Right ventricle myocardium inferior (tissue), 1 donor: ENCODE results near the gene TMEM232. TPM values are rescaled to one million over a fixed set of nuclear protein-coding genes. Genes with fewer than 3 reads are reported as not detected.
A peak's percentile ranks its signal among the peaks of the same experiment; 100 is the strongest.
"Not testable (repeated sequence)": the region's sequence is repeated elsewhere in the genome, so short reads cannot be mapped to it uniquely, and the experiment has no call there.

Experiments
- ATAC-seq: fragments of 200-7000 bp; cut with Tn5 transposase; one replicate; pipeline ENCODE4 v1.9.1; 2020; ENCODE audit warnings: mild to moderate bottlenecking, moderate library complexity
- DNase-seq: peaks from one replicate; pipeline ENCODE4 v3.0.0; 2021; ENCODE audit errors: missing footprints
- intact Hi-C: fragments of 100-400 bp; cut with DNase I; formaldehyde crosslinking; loops from one replicate; pipeline ENCODE4 v1.11.0; 2022
- total RNA-seq: library from RNA; stranded (reverse); fragmentation: NEBNext Ultra II Directional; extraction: Animal tissue kit (Norgen Biotek cat#: 25700); gene quantifications from one replicate; pipeline ENCODE4 v1.2.1, GENCODE V29; 2021
- donor health status: DM: no; HTN: yes; CAD: no; lungs with severe emphysema.

The TMEM232 gene
- total RNA-seq, 1 donor from 2014 or later: 1.4 TPM

DNA sequence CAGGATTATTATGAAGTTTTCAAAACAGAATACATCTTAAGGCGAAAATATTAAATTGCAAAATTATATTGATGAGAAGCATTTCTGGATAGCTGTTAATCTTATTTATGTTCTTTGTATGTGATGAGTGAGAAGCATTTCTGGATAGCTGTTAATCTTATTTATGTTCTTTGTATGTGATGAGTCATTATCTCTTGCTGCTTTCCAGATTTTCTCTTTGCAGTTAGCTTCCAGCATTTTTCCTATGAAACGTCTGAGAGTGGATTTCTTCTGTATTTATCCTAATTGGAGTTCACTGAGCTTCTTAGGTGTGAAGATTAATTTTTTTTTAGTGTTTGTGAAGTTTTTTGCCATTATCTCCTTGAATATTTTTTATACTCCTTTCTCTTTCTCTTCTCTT, 8.2 kb downstream of the TMEM232 start:
- intact Hi-C loops: no loop called here
- ATAC-seq: no peak
- no peak for DNase-seq

DNA sequence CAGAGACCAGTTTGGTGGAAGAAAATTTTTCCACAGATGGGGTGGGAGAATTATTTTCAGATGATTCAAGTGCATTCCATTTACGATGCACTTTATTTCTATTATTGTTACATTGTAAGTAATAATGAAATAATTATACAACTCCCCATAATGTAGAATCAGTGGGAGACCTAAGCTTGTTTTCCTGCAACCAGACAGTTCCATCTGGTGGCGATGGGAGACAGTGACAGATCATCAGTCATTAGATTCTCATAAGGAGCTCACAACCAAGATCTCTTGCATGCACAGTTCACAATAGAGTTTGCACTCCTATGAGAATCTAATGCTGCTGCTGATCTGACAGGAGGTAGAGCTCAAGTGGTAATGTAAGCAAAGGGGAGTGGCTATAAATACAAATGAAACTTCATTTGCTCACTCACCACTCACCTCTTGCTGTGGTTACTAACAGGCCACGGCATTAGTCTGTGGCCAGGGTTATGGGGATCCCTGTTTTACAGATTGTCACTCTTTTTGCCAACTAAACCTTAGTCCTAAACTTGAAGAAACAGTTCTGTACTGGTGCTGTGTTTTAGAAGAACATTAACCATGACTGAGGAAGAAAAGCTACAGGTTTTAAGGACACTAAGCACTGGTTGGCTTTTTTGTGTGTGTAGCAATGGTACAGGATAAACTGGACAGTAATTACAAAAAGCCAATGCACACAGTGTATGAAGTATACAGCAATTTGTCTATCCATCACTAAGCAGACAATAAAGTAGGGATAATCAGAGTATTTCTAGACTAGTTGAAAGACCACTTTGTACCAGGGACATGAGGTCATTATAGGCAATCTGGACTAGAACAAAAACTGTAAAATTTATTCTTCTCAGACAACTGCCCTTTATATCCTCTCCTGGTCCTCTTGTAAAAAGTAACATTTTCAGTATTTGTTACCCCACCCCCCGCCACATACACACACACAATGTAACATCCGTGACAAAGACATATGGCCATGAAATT, 9.9 kb downstream of the TMEM232 start:
- DNase-seq: no peak
- ATAC-seq: no peak
- intact Hi-C loops: no loop called here

DNA sequence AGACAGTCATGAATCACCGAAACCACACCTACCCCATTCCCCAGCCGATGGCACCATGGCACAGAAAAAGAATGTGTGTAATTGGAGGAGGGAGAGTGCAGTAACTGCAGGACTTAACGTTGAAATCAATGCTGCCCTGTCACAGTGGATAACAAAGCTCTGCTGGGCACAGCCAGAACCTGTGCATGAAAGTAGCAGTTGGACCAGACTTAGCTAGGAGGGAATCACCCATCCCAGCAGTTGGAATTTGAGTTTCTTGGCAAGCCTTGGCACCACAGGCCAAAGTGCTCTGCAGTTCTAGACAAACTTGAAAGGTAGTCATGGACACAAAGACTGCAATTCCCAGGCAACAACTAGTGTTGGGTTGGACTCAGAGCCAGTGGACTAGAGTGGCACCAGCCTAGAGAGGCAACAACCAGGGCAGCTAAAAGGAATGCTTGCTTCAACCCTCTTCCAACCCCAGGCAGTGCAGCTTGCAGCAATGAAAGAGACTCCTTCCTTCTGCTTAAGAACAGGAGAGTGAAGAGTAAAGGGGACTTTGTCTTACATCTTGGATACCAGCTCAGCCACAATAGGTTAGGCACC, 19.1 kb downstream of the TMEM232 start:
- intact Hi-C loops: no loop called here
- no peak for ATAC-seq
- DNase-seq: no peak

DNA sequence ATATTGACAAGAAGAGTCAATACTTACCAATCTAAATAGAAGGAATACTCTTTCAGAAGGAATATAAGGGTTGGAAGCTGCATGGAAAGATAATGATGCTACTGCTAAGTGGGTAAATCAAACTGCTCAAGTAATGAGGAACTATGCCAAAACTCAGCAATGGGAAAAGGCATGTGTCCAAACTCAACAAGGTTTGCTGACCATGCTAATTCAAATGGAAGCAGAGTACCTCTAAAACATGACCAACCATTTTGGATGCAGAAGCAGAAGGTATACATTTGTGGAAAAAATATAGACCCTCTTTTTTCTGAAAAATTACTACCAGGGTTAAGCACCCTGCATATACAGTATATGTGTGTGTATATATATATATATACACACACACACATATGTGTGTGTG, 21.1 kb downstream of the TMEM232 start:
- intact Hi-C loops: no loop called here
- DNase-seq: no peak
- ATAC-seq: no peak

DNA sequence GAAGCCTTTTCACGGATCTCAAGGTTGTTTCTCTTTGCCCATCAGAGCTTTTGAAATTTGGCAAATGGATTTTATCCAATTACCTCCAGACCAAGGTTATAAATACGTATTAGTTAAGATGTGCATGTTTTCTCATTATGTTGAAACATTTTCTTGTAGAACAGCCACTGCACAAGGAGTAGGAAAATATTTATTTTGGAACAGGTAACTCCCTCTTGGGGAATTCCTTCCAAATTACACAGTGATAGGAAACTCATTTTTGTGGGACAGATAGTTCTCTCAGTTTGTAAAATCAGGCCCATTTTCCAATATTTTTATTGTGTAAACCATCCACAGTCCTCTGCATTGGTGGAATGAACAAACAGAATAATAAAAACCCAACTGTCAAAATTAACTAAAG, 23.0 kb downstream of the TMEM232 start:
- ATAC-seq: no peak
- DNase-seq: no peak
- intact Hi-C loops: no loop called here

DNA sequence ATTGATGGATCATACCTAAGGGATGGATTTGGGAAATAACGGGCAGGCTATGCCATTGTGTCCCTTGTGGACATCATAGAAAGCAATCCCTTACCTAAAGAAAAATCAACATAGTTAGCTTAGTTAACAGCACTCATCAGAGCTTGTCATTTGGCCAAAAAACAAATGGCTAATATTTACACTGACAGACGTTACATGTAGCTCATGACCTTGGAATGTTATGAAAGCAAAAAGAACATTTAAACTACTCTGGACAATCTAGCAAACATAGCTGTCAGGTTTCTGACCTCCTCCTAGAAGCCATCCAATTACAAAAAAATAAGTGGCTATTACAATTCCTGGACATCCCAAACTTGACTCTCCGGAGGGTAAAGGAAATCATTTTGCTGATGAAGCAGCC, 23.8 kb downstream of the TMEM232 start:
- DNase-seq: no peak
- intact Hi-C loops: no loop called here
- no peak for ATAC-seq

DNA sequence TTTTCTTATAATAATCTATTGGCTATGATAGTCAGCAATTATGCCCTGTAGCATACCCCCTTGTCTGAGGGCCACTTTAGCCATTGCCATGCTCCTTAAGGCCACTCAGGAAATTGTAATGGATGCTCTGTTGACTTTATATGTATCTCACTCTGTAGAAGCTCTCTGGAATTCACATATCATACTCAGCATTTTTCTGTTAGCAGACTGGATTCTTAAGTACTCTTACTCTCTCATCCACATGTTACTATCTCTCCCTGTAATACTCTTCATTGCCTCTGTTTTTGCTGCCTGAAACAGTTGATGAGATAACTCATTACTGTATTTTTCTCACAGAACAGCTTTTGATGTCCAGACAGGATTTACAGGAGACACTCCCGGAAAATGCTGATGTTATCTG, 24.2 kb downstream of the TMEM232 start:
- no peak for ATAC-seq
- intact Hi-C loops: no loop called here
- DNase-seq: no peak

DNA sequence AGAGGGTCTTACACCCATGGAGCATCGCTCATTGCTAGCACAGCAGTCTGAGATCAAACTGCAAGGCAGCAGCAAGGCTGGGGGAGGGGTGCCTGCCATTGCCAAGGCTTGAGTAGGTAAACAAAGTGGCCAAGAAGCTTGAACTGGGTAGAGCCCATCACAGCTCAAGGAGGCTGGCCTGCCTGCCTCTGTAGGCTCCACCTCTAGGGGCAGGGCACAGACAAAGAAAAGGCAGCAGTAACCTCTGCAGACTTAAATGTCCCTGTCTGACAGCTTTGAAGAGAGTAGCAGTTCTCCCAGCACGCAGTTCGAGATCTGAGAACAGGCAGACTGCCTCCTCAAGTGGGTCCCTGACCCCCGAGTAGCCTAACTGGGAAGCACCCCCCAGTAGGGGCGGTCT, 33.8 kb downstream of the TMEM232 start:
- intact Hi-C loops, ATAC-seq: not testable (repeated sequence)

DNA sequence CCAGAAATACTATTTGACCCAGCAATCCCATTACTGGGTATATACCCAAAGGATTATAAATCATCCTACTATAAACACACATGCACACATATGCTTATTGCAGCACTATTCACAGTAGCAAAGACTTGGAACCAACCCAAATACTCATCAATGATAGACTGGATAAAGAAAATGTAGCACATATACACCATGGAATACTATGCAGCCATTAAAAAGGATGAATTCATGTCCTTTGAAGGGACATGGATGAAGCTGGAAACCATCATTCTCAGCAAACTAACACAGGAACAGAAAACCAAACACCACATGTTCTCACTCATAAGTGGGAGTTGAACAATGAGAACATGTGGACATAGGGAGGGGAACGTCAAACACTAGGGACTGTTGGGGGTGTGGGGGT, 35.9 kb downstream of the TMEM232 start:
- intact Hi-C loops, DNase-seq, ATAC-seq: not testable (repeated sequence)

More for the DNA sequence above, 33.8 kb downstream of the TMEM232 start:
- peak; percentile 25 for DNase-seq

DNA sequence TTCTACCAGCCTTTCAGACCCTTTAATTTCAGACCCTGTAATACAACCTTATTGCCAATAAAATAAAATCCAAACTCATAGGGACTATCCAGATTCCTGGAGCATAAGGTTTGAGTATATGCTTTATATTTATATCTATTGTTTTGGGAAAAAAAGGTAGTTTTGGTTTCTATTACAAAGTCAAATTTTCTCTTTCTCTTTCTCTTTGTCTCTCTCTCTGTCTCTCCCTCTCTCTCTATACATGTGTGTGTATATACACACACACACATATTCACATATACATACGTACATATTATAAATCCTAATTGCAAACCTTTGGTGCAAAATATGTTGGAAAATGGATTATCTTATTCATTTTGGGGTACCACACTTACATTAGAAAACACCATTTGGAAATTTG, 39.0 kb downstream of the TMEM232 start:
- ATAC-seq (no peak), DNase-seq (no peak)
- intact Hi-C loops: no loop called here

DNA sequence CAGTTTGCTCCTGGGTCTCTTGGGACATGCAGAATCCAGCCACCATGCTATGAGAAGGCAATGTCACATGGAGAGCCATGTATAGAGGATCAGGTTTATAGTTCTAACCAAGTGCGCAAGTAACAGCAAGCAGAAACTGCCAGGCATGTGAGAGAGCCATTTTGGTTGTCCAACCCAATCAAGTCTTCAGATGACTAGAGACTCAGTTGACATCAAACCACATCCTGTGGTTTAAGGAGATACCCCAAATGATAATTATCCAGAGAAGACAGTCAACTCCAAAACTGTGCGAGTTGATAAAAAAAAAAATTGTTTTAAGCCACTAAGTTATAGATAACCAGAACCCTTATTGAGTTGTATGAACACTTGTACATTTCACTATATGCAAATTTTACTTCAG, 40.2 kb downstream of the TMEM232 start:
- DNase-seq (no peak), ATAC-seq (no peak)
- intact Hi-C loops: no loop called here

DNA sequence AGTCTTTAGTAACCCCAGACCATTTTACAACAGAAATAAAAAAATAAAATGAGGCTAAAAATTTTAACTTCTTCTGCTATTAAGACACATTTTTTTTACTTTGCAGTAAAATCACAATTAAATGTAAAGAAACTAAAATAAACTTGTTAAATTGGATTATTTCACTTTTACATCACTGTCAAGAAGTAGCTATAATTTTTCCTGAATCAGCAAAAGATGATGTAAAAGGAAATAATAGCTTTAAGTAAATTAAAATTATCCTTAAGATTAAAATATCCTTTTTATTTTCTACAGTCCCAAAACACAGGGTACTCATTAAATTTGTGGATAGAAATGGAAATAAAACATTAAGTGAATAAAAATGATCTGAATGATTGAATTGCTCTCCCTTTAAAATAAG, 44.5 kb downstream of the TMEM232 start:
- ATAC-seq (no peak), DNase-seq (no peak)
- intact Hi-C loops: no loop called here

DNA sequence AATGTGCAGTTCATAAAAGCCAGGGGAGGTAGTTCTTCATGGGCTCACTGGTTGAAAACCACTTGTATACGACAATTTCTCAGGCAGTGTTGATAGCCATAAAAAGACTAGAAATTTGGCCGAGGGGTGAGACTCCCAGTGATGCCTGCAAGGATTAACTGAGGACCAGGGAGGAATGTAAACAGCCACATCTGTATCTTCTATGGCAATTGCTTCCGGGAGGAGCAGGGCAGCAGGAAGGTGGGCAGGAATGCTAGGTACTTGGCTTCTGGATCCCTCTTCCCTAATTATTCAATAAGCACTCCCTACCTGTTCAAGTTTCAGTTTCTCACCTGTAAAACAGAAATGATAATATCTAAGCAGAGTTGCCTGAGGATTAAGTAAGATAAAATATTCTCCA, 45.4 kb downstream of the TMEM232 start:
- DNase-seq: no peak
- intact Hi-C loops: no loop called here
- ATAC-seq: no peak

DNA sequence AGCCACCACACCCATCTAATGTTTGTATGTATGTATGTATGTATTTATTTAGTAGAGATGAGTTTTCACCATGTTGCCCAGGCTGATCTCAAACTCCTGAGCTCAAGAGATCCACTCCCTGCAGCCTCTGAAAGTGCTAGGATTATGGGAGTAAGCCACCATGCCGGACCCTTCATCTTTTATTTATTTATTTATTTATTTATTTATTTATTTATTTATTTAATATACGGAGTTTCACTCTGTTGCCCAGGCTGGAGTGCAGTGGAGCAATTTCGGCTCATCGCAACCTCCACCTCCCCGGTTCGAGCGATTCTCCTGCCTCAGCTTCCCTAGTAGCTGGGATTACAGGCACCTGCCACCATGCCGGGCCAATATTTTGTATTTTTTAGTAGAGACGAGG, 49.9 kb downstream of the TMEM232 start:
- not testable (repeated sequence) for ATAC-seq, DNase-seq

DNA sequence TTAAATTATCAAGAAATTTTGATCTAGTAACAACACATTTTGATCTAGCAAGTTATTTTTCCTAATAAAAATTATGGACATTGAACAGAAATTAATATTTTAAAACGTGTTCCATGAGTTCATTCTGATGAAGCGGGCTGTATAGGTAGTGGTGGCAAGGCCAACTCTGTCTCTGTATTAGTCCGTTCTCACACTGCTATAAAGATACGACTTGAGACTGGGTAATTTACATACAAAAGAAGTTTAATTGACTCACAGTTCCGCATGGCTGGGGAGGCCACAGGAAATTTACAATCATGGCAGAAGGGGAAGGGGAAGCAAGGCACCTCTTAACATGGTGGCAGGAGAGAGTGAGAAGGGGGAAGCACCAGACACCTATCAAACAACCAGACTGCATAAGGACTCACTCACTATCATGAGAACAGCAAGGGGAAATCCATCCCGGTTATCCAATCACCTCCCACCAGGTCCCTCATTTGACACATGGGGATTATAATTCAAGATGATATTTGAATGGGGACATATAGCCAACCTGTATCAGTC, 61.2 kb downstream of the TMEM232 start:
- ATAC-seq: no peak
- no peak for DNase-seq
- intact Hi-C loops: no loop called here

More for the DNA sequence above, 49.9 kb downstream of the TMEM232 start:
- intact Hi-C loops: not testable (repeated sequence)

DNA sequence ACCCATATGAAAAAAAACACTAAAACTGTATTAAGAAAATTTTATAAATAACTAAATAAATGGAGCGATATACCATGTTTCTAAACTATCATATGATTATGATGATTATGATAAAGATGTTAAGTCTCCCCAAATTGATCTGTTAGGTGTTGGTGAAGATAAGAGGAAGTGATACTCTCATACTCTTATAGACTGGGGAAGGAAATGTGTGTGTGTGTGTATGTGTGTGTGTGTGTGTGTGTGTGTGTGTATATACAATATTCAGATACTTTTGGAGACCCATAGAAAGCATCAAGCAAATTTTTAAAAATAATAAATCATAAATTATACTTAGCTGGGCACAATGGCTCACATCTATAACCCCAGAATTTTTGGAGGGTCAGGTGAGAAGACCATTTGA, 62.9 kb downstream of the TMEM232 start:
- intact Hi-C loops: no loop called here
- no peak for ATAC-seq
- no peak for DNase-seq

DNA sequence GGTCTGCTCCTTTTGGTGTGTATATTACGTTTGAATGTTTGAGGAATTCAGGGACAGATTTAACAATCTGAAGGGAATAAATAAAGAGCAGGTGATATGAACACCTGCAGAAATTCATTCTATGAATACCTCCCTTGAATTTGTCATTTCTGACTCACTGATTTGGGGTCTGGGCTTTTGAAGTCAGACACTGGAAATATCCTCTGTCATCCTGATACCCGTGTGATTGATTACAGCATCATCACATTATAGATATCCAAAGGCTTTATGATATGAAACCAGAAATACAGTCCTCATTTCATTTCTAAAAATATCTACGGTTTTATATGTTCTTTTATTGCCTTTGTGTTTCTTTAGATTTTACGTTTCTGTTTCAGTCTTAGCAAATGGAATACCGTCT, 68.5 kb downstream of the TMEM232 start:
- intact Hi-C loops: no loop called here
- ATAC-seq (no peak), DNase-seq (no peak)

DNA sequence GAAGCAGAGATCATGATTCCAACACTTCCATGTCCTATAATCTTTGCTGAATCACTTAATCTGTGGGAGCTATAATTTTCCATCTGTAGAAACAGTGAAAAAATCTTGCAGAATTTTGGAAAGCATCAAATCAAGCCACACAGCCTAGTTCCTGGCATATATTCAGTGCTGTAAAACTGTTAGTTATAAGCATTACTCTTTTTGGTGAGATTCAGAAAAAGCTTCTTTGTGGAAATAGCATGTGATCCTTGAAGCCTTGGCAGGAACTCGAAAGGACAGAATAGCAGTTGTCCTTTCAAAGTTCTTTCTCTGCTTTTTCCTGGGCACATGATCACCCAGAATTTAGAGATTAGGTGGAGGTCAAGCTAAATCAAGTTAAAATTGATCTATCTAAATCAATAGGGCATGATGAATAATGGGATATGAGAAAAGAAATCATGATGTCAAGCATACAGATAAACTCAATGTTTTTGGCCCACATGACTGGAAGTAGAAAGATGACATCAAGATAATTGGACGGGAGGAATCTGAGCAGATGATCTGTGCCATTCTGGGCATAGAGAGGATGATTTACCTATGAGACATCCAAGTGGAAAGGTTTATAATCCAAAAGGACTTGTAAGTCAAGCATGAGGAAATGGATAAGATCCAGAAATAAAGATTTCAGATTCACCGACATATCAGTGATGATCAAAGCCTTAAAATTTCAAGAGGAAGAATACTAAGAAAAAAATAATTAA, 73.1 kb downstream of the TMEM232 start:
- intact Hi-C loops: no loop called here
- no peak for ATAC-seq
- no peak for DNase-seq

DNA sequence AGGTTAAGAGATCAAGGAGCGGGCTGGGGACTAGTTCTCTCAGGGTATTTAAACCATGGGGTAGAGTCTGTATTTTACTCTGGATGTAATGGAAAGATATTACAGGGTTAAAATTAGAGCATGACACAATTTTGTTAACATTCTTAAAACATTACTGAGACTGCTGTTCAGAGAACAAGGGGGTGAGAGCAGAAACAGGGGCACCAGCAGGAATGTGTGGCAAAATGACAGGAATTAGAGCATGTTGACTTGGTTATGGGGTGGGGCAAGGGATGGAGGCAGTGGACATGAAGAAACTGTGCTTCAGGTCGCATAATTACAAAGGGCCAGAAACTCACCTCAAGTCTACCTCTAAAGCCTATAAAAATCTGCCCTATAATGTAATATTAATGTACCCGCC, 75.0 kb downstream of the TMEM232 start:
- ATAC-seq: no peak
- intact Hi-C loops: no loop called here
- DNase-seq: no peak
